ENCODE results near the gene PLEKHM2.

Gene PLEKHM2

GRCh38 chr1:15656464-15656863 lies 27.7 kb upstream of the PLEKHM2 start:
- no peak for DNase-seq (ENCODE audit: low read depth in 1 of 2, low spot score in 1 of 2)
- H3K4me3 ChIP-seq (replicated peaks; ENCODE audit: insufficient read depth, low read length), result no peak overlapping the region
- no peak overlapping the region for H3K27ac ChIP-seq (replicated peaks)
- TF ChIP-seq CTCF (IDR thresholded peaks at IDR 0.05; ENCODE audit: insufficient read depth, low read length) (no peak), POLR2AphosphoS5 (IDR thresholded peaks at IDR 0.05; ENCODE audit: low read depth) (no peak), REST (IDR thresholded peaks at IDR 0.05; ENCODE audit: insufficient replicate concordance, low read depth) (no peak), SPI1 (IDR thresholded peaks at IDR 0.05; ENCODE audit: borderline replicate concordance, low read depth) (no peak), GABPA (IDR thresholded peaks at IDR 0.05; ENCODE audit: low read depth) (no peak)
- H3K27me3 ChIP-seq (ENCODE audit: insufficient read depth, poor library complexity, severe bottlenecking), result no peaks in the 10 kb centered on the region

GRCh38 chr1:15657021-15657420 lies 27.1 kb upstream of the PLEKHM2 start:
- no peak for DNase-seq (ENCODE audit: low read depth in 1 of 2, low spot score in 1 of 2)

GRCh38 chr1:15660151-15660550 lies 24.0 kb upstream of the PLEKHM2 start:
- Histone ChIP-seq H3K27ac (replicated peaks) (no peak overlapping the region), H3K4me3 (replicated peaks; ENCODE audit: insufficient read depth, low read length) (no peak overlapping the region), H3K27me3 (ENCODE audit: insufficient read depth, poor library complexity, severe bottlenecking) (no peaks in the 10 kb centered on the region)
- no peak for TF ChIP-seq SPI1 (IDR thresholded peaks at IDR 0.05; ENCODE audit: borderline replicate concordance, low read depth)
- DNase-seq (ENCODE audit: low read depth in 1 of 2, low spot score in 1 of 2), result no peak

More at GRCh38 chr1:15657021-15657420, 27.1 kb upstream of the PLEKHM2 start:
- no peak for TF ChIP-seq REST (IDR thresholded peaks at IDR 0.05; ENCODE audit: insufficient replicate concordance, low read depth)
- no peak for TF ChIP-seq SPI1 (IDR thresholded peaks at IDR 0.05; ENCODE audit: borderline replicate concordance, low read depth)
- TF ChIP-seq CTCF (IDR thresholded peaks at IDR 0.05; ENCODE audit: insufficient read depth, low read length), result no peak
- no peak for TF ChIP-seq POLR2AphosphoS5 (IDR thresholded peaks at IDR 0.05; ENCODE audit: low read depth)
- TF ChIP-seq GABPA (IDR thresholded peaks at IDR 0.05; ENCODE audit: low read depth), result no peak
- H3K27me3 ChIP-seq (ENCODE audit: insufficient read depth, poor library complexity, severe bottlenecking), result no peaks in the 10 kb centered on the region
- no peak overlapping the region for H3K4me3 ChIP-seq (replicated peaks; ENCODE audit: insufficient read depth, low read length)
- no peak overlapping the region for H3K27ac ChIP-seq (replicated peaks)

- Histone ChIP-seq H3K27ac (replicated peaks) (no peak overlapping the region), H3K27me3 (ENCODE audit: insufficient read depth, poor library complexity, severe bottlenecking) (no peaks in the 10 kb centered on the region), H3K4me3 (replicated peaks; ENCODE audit: insufficient read depth, low read length) (no peak overlapping the region)
- no peak for DNase-seq (ENCODE audit: low read depth in 1 of 2, low spot score in 1 of 2)
- TF ChIP-seq POLR2AphosphoS5 (IDR thresholded peaks at IDR 0.05; ENCODE audit: low read depth), result no peak
- no peak for TF ChIP-seq GABPA (IDR thresholded peaks at IDR 0.05; ENCODE audit: low read depth)
- TF ChIP-seq SPI1 (IDR thresholded peaks at IDR 0.05; ENCODE audit: borderline replicate concordance, low read depth), result no peak
- no peak for TF ChIP-seq REST (IDR thresholded peaks at IDR 0.05; ENCODE audit: insufficient replicate concordance, low read depth)
- no peak for TF ChIP-seq CTCF (IDR thresholded peaks at IDR 0.05; ENCODE audit: insufficient read depth, low read length)
Measured at GRCh38 chr1:15662477-15662876, 21.6 kb upstream of the PLEKHM2 start.

Data from HL-60 (cell line).